ENCODE measurements around the gene SLC9A5.

The SLC9A5 gene, protein sequence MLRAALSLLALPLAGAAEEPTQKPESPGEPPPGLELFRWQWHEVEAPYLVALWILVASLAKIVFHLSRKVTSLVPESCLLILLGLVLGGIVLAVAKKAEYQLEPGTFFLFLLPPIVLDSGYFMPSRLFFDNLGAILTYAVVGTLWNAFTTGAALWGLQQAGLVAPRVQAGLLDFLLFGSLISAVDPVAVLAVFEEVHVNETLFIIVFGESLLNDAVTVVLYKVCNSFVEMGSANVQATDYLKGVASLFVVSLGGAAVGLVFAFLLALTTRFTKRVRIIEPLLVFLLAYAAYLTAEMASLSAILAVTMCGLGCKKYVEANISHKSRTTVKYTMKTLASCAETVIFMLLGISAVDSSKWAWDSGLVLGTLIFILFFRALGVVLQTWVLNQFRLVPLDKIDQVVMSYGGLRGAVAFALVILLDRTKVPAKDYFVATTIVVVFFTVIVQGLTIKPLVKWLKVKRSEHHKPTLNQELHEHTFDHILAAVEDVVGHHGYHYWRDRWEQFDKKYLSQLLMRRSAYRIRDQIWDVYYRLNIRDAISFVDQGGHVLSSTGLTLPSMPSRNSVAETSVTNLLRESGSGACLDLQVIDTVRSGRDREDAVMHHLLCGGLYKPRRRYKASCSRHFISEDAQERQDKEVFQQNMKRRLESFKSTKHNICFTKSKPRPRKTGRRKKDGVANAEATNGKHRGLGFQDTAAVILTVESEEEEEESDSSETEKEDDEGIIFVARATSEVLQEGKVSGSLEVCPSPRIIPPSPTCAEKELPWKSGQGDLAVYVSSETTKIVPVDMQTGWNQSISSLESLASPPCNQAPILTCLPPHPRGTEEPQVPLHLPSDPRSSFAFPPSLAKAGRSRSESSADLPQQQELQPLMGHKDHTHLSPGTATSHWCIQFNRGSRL
- total RNA-seq: 2.0 to 8.2 (median 4.3) reads per million in 9 experiments

DNA sequence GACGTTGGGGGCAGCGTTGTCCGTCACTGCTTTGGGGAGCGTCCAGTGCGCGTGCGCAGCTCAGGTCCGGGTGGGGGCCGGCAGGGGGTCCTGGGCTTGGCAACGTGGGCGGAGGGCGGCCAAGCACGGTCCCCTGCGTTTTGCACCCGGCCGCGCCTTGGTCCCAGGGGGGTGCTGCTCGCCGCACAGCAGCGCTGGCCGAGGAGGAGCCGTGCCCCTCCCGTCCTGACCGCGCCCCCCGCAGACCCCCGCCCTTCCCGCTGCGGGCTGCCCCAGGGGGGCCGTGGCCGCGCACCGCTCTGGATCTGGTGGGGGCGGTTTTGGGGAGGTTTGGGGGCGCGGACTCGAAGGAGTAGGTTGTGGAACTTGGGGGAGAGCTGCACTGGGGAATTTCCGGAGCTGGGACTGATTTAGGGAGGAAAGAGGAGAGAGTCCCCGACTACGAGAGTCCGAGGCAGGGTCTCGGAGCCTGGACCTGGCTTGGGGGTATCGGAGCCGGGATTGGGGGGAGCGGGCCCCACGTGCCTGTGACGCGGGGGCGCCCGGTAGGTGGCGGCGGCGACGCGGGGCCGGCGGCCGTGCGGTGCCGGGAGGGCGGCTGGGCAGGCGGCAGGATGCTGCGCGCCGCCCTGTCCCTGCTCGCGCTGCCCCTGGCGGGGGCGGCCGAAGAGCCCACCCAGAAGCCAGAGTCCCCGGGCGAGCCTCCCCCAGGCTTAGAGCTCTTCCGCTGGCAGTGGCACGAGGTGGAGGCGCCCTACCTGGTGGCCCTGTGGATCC, at the start of gene SLC9A5:
Gene SLC9A5 (plus strand): TSS at position 579 of the 777 bp plus-strand sequence. CDS start 36 bp downstream, at position 615.
- H3K36me3 Mint-ChIP-seq (ENCODE audit: insufficient read depth): peaks cover 18% of the 10 kb centered on the region
- DNase-seq (peak in 1 of 3 experiments; percentile 15), ATAC-seq (replicated peaks) (no peak)
- no peaks in the 10 kb centered on the region for H3K9me3 Mint-ChIP-seq
- peak within 1 kb of the TSS; percentile 92 to 96 for H3K27ac Mint-ChIP-seq
- peaks cover 29 to 37% of the 10 kb centered on the region in 2 donors for H3K4me1 Mint-ChIP-seq (ENCODE audit: low read depth in 2 of 2)
- H3K4me3 Mint-ChIP-seq: peak within 1 kb of the TSS; percentile 90 to 96
- H3K27me3 Mint-ChIP-seq: peaks cover 5 to 19% of the 10 kb centered on the region in 2 donors

DNA sequence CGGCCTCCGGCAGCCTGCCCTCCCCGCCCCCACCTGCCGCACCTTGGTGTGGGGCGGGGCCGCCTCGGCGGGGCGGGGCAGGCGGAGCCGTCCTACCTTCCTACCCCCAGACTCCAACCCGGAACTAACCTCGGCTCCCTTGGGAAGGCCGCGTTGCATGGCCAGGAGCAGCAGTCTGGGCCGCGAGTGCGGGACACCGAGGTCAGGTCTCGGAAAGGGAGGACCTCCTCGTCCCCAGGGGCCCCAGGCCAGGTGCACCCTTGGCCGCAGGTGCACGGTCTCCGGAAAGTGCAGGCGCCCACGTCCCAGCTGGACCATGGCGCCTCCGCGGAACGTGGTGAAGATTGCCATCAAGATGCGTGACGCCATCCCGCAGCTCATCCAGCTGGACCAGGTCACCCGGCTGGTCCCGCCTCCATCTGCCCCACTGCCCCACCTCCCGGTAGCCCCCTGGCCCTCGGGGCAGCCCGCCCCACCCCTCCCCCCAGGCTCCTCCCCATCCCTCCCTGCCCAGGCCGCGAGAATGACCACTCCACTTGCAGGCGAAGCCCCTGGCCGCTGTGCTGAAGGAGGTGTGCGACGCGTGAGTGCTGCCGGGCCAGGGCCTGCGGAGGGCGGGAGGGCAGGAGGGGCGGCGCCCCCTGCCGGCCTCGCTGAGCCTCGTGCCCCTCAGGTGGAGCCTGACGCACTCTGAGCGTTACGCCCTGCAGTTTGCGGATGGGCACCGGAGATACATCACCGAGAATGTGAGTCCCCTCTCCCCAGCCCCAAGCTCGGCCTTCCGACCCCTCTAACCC, 49.6 kb upstream of the SLC9A5 start, which contains the start of gene ELMO3:
Gene ELMO3 (plus strand): TSS at position 121 of the 797 bp plus-strand sequence. CDS start 196 bp downstream, at position 317.
- Mint-ChIP-seq H3K4me3 (no peak within 1 kb of the TSS), H3K27me3 (no peaks in the 10 kb centered on the region), H3K36me3 (ENCODE audit: insufficient read depth) (peaks cover 38% of the 10 kb centered on the region), H3K4me1 (ENCODE audit: low read depth in 2 of 2) (peaks cover 17% of the 10 kb centered on the region in 2 donors), H3K9me3 (no peaks in the 10 kb centered on the region), H3K27ac (no peak within 1 kb of the TSS)
- no peak for DNase-seq
- ATAC-seq (replicated peaks): no peak

GRCh38 chr16:67199808-67200198, 49.0 kb upstream of the SLC9A5 start:
- no peak for DNase-seq
- Mint-ChIP-seq H3K27me3 (no peaks in the 10 kb centered on the region), H3K4me1 (ENCODE audit: low read depth in 2 of 2) (peaks cover 17% of the 10 kb centered on the region in 2 donors), H3K4me3 (no peak overlapping the region), H3K36me3 (ENCODE audit: insufficient read depth) (peaks cover 36% of the 10 kb centered on the region), H3K27ac (no peak overlapping the region), H3K9me3 (no peaks in the 10 kb centered on the region)
- no peak for ATAC-seq (replicated peaks)

- Mint-ChIP-seq H3K4me3 (no peak overlapping the region), H3K27me3 (no peaks in the 10 kb centered on the region), H3K9me3 (no peaks in the 10 kb centered on the region), H3K4me1 (ENCODE audit: low read depth in 2 of 2) (peaks cover 15 to 17% of the 10 kb centered on the region in 2 donors), H3K27ac (no peak overlapping the region), H3K36me3 (ENCODE audit: insufficient read depth) (peaks cover 33% of the 10 kb centered on the region)
- no peak for DNase-seq
- no peak for ATAC-seq (replicated peaks)
These were observed 48.3 kb upstream of the SLC9A5 start for GRCh38 chr16:67200491-67200890.

- DNase-seq (no peak), ATAC-seq (replicated peaks) (no peak)
- H3K36me3 Mint-ChIP-seq (ENCODE audit: insufficient read depth): peaks cover 27% of the 10 kb centered on the region
- no peaks in the 10 kb centered on the region for H3K9me3 Mint-ChIP-seq
- H3K4me1 Mint-ChIP-seq (ENCODE audit: low read depth in 2 of 2): peaks cover 4 to 15% of the 10 kb centered on the region in 2 donors
- H3K4me3 Mint-ChIP-seq: no peak overlapping the region
- H3K27ac Mint-ChIP-seq: no peak overlapping the region
- H3K27me3 Mint-ChIP-seq: no peaks in the 10 kb centered on the region
These were observed 47.1 kb upstream of the SLC9A5 start for GRCh38 chr16:67201411-67202345.

DNA sequence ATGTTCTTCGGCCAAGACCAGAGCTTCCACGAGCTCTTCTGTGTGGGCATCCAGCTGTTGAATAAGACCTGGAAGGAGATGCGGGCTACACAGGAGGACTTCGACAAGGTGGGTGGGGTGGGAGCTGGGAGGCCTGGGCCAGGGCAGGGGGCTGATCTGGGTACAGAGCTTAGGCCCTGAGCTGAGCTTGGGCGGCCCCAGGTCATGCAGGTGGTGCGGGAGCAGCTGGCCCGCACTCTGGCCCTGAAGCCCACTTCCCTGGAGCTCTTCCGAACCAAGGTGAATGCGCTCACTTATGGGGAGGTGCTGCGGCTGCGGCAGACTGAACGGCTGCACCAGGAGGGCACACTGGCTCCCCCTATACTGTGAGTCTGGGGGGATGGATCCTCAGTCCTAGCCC, 46.4 kb upstream of the SLC9A5 start:
- no peaks in the 10 kb centered on the region for H3K27me3 Mint-ChIP-seq
- H3K4me1 Mint-ChIP-seq (ENCODE audit: low read depth in 2 of 2): peaks cover 0 to 12% of the 10 kb centered on the region in 2 donors
- no peak overlapping the region for H3K4me3 Mint-ChIP-seq
- ATAC-seq (replicated peaks) (no peak), DNase-seq (no peak)
- H3K36me3 Mint-ChIP-seq (ENCODE audit: insufficient read depth): peaks cover 24% of the 10 kb centered on the region
- H3K9me3 Mint-ChIP-seq: no peaks in the 10 kb centered on the region
- H3K27ac Mint-ChIP-seq: no peak overlapping the region

DNA sequence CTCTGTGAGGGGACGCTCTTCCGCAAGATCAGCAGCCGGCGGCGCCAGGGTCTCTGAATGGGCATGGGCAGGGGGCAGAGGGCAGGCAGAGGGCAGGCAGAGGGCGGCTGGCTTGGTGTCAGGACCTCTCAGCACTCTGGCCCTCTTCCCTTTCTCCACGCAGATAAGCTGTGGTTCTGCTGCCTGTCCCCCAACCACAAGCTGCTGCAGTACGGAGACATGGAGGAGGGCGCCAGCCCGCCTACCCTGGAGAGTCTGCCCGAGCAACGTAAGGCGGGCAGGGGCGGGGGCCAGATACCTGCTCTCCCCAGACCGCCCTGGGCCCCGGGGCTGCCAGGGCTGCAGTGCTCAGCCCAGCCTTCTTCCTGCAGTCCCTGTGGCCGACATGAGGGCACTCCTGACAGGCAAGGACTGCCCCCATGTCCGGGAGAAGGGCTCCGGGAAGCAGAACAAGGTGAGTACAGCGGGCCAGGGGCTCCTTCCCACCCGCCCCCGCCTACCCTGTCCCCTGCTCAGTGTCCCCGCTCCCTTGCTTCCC, 45.8 kb upstream of the SLC9A5 start:
- no peaks in the 10 kb centered on the region for H3K27me3 Mint-ChIP-seq
- peaks cover 0 to 12% of the 10 kb centered on the region in 2 donors for H3K4me1 Mint-ChIP-seq (ENCODE audit: low read depth in 2 of 2)
- H3K9me3 Mint-ChIP-seq: no peaks in the 10 kb centered on the region
- H3K4me3 Mint-ChIP-seq: no peak overlapping the region
- H3K36me3 Mint-ChIP-seq (ENCODE audit: insufficient read depth): peaks cover 22% of the 10 kb centered on the region
- H3K27ac Mint-ChIP-seq: no peak overlapping the region
- DNase-seq (no peak), ATAC-seq (replicated peaks) (no peak)

- no peak for DNase-seq
- Mint-ChIP-seq H3K9me3 (no peaks in the 10 kb centered on the region), H3K27ac (no peak overlapping the region), H3K27me3 (no peaks in the 10 kb centered on the region), H3K36me3 (ENCODE audit: insufficient read depth) (peaks cover 15% of the 10 kb centered on the region), H3K4me1 (ENCODE audit: low read depth in 2 of 2) (peaks cover 0 to 9% of the 10 kb centered on the region in 2 donors), H3K4me3 (no peak overlapping the region)
- no peak for ATAC-seq (replicated peaks)
These were observed 44.7 kb upstream of the SLC9A5 start for GRCh38 chr16:67204076-67204475.

- DNase-seq (no peak), ATAC-seq (replicated peaks) (no peak)
- Mint-ChIP-seq H3K36me3 (ENCODE audit: insufficient read depth) (peaks cover 8% of the 10 kb centered on the region), H3K4me1 (ENCODE audit: low read depth in 2 of 2) (peaks cover 0 to 9% of the 10 kb centered on the region in 2 donors), H3K27ac (peak overlapping the region; percentile 12 to 79), H3K4me3 (no peak overlapping the region), H3K27me3 (no peaks in the 10 kb centered on the region), H3K9me3 (no peaks in the 10 kb centered on the region)
These were observed 42.5 kb upstream of the SLC9A5 start for GRCh38 chr16:67206129-67206837.

DNA sequence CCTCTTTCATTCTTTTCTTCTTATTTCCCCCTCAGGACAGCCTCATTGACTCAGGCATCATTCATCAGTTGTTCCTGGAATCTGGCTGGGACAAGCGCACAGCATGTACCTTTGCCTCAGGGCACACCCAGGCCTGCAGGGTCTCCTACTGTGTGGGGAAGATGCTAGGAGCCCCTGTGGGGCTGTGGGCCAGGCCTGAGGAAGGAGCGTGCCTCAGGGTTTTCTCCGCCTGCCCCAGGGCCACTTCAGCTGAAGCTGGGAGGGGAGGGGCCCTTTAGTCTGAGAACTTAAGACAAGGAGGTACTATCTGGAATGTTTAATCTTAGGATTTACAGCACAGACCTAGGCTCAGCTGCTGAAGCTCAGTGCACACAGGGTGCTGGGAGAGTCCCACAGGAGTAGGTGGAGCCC, 41.9 kb upstream of the SLC9A5 start:
- peak overlapping the region; percentile 12 to 79 for H3K27ac Mint-ChIP-seq
- H3K36me3 Mint-ChIP-seq (ENCODE audit: insufficient read depth): peaks cover 5% of the 10 kb centered on the region
- no peak overlapping the region for H3K4me3 Mint-ChIP-seq
- peaks cover 0 to 9% of the 10 kb centered on the region in 2 donors for H3K4me1 Mint-ChIP-seq (ENCODE audit: low read depth in 2 of 2)
- ATAC-seq (replicated peaks) (no peak), DNase-seq (no peak)
- H3K27me3 Mint-ChIP-seq: no peaks in the 10 kb centered on the region
- no peaks in the 10 kb centered on the region for H3K9me3 Mint-ChIP-seq
